HK-2 (cell line): ENCODE data around the gene SRRM3.
"Not testable (repeated sequence)": the region's sequence is repeated elsewhere in the genome, so short reads cannot be mapped to it uniquely, and the experiment has no call there.

Experiments
- DNase-seq: peaks from one replicate; pipeline ENCODE4 v3.0.0-alpha.2; 2018; ENCODE audit not compliant: unreplicated experiment

SRRM3 gene

GRCh38 chr7:76265299-76265698 is 63.6 kb downstream of the SRRM3 start:
- no peak for DNase-seq

- no peak for DNase-seq
Measured at GRCh38 chr7:76267107-76267893, 65.6 kb downstream of the SRRM3 start.

GRCh38 chr7:76267894-76268183 is 66.1 kb downstream of the SRRM3 start:
- DNase-seq, result no peak

- no peak for DNase-seq
Measured at GRCh38 chr7:76268376-76268775, 66.7 kb downstream of the SRRM3 start.

GRCh38 chr7:76269895-76270294 is 68.2 kb downstream of the SRRM3 start:
- no peak for DNase-seq

GRCh38 chr7:76271384-76271783 is 69.7 kb downstream of the SRRM3 start:
- not testable (repeated sequence) for DNase-seq

GRCh38 chr7:76272142-76272541 is 70.4 kb downstream of the SRRM3 start:
- no peak for DNase-seq

- DNase-seq, result no peak
Measured at GRCh38 chr7:76272851-76273497, 71.3 kb downstream of the SRRM3 start.

GRCh38 chr7:76273503-76273902 is 71.8 kb downstream of the SRRM3 start:
- no peak for DNase-seq

GRCh38 chr7:76278540-76278939 is 76.8 kb downstream of the SRRM3 start:
- no peak for DNase-seq

GRCh38 chr7:76280408-76280807 is 78.7 kb downstream of the SRRM3 start:
- DNase-seq, result no peak

GRCh38 chr7:76281006-76281705 is 79.5 kb downstream of the SRRM3 start:
- no peak for DNase-seq

GRCh38 chr7:76281706-76282343 is 80.1 kb downstream of the SRRM3 start:
- DNase-seq, result no peak

- DNase-seq, result no peak
Measured at GRCh38 chr7:76282344-76283253, 80.9 kb downstream of the SRRM3 start.

GRCh38 chr7:76283254-76284159 is 81.8 kb downstream of the SRRM3 start:
- DNase-seq, result no peak

GRCh38 chr7:76285604-76286374 is 84.1 kb downstream of the SRRM3 start:
- no peak for DNase-seq

- DNase-seq, result no peak
Measured at GRCh38 chr7:76286842-76287403, 85.2 kb downstream of the SRRM3 start.

- DNase-seq, result not testable (repeated sequence)
Measured at GRCh38 chr7:76290847-76291350, 89.2 kb downstream of the SRRM3 start.
